IMR-90 (cell line): ENCODE results near the gene CTNNBIP1. TPM values are rescaled to one million over a fixed set of nuclear protein-coding genes. Genes with fewer than 3 reads are reported as not detected.
A peak's percentile ranks its signal among the peaks of the same experiment; 100 is the strongest.

ENCODE experiments used
- ATAC-seq: fragments of 200-7000 bp; cut with Tn5 transposase; 2 replicates; pipeline ENCODE4 v1.9.1; 2020; ENCODE audit warnings: low read depth, mild to moderate bottlenecking, moderate library complexity
- BruUV-seq: library from RNA; stranded (reverse); fragments of 400-500 nt; replicated peaks from 2 replicates; lab custom pipeline; 2021; lab: Mats Ljungman, UMichigan
- CTCF ChIA-PET: fragments of 300-600 bp; formaldehyde crosslinking; extraction: SDS; loops from one replicate; lab custom pipeline; 2021; ENCODE audit warnings: antibody characterized with exemption; lab: Yijun Ruan, JAX
- POLR2A ChIA-PET: fragments of 300-600 bp; sonication (Branson Sonifier 250); formaldehyde crosslinking; loops from one replicate; lab custom pipeline; 2022; ENCODE audit warnings: antibody characterized with exemption; ENCODE audit not compliant: unreplicated experiment; lab: Charles Lee
- DNase-seq: peaks from one replicate; pipeline ENCODE4 v3.0.0; 2013
- H2AFZ ChIP-seq: replicated peaks from 2 replicates; pipeline ENCODE3; 2013; ENCODE audit warnings: low read length, mild to moderate bottlenecking; ENCODE audit not compliant: poor library complexity
- H2AK5ac ChIP-seq: 2 replicates; pipeline ENCODE4 v1.6.1; 2013; ENCODE audit warnings: low read depth, low read length, inconsistent platforms
- H2AK9ac ChIP-seq: replicated peaks from 2 replicates; pipeline ENCODE3; 2013; ENCODE audit warnings: mild to moderate bottlenecking, low read depth, low read length, moderate library complexity; ENCODE audit not compliant: poor library complexity
- H2BK120ac ChIP-seq: 2 replicates; pipeline ENCODE4 v1.6.1; 2013; ENCODE audit warnings: low read depth, low read length, inconsistent platforms
- H2BK15ac ChIP-seq: 3 replicates; pipeline ENCODE4 v1.6.1; 2013; ENCODE audit warnings: low read depth, low read length, inconsistent platforms
- H2BK20ac ChIP-seq: 2 replicates; pipeline ENCODE4 v1.6.1; 2013; ENCODE audit warnings: low read depth, mild to moderate bottlenecking, inconsistent platforms, low read length, moderate library complexity
- H2BK5ac ChIP-seq: 2 replicates; pipeline ENCODE4 v1.6.1; 2013; ENCODE audit warnings: mild to moderate bottlenecking, low read depth, low read length, inconsistent platforms; ENCODE audit not compliant: poor library complexity, severe bottlenecking
- H3K14ac ChIP-seq: replicated peaks from 2 replicates; pipeline ENCODE4 v1.6.1; 2013; ENCODE audit warnings: low read depth, low read length, inconsistent platforms
- H3K18ac ChIP-seq: 2 replicates; pipeline ENCODE4 v1.6.1; 2013; ENCODE audit warnings: low read depth, low read length, control low read depth
- H3K23ac ChIP-seq: 2 replicates; pipeline ENCODE4 v1.6.1; 2013; ENCODE audit warnings: low read depth, low read length, inconsistent platforms
- H3K27ac ChIP-seq: 2 replicates; pipeline ENCODE4 v1.5.1; 2013; ENCODE audit warnings: mild to moderate bottlenecking, control low read depth, low read length; ENCODE audit not compliant: insufficient read depth
- H3K27me3 ChIP-seq: 2 replicates; pipeline ENCODE4 v1.6.1; 2013; ENCODE audit warnings: low read length; ENCODE audit not compliant: control insufficient read depth, insufficient read depth
- H3K36me3 ChIP-seq: 2 replicates; pipeline ENCODE4 v1.6.1; 2013; ENCODE audit warnings: low read length, mixed read lengths; ENCODE audit not compliant: control insufficient read depth, insufficient read depth
- H3K4ac ChIP-seq: 2 replicates; pipeline ENCODE4 v1.6.1; 2013; ENCODE audit warnings: low read depth, low read length, inconsistent platforms
- H3K4me1 ChIP-seq: 2 replicates; pipeline ENCODE4 v1.6.1; 2013; ENCODE audit warnings: low read length, mixed read lengths; ENCODE audit not compliant: control insufficient read depth, insufficient read depth
- H3K4me2 ChIP-seq: 2 replicates; pipeline ENCODE4 v1.6.1; 2013; ENCODE audit warnings: low read depth, mild to moderate bottlenecking, control low read depth, low read length, moderate library complexity
- H3K4me3 ChIP-seq: 2 replicates; pipeline ENCODE4 v1.5.1; 2013; ENCODE audit warnings: low read depth, mild to moderate bottlenecking, control low read depth, low read length, moderate library complexity; ENCODE audit not compliant: insufficient read depth
- H3K56ac ChIP-seq: 2 replicates; pipeline ENCODE4 v1.6.1; 2013; ENCODE audit warnings: low read length, inconsistent platforms; ENCODE audit not compliant: insufficient read depth; ENCODE audit errors: extremely low read depth
- H3K79me1 ChIP-seq, 2 experiments: 2 replicates each; pipeline ENCODE4 v1.6.1; 2013; ENCODE audit warnings: low read length in 2 of 2, inconsistent platforms in 1 of 2, low read depth in 1 of 2
- H3K9ac ChIP-seq: 2 replicates; pipeline ENCODE4 v1.6.1; 2013; ENCODE audit warnings: low read depth, low read length, control low read depth
- H3K9me1 ChIP-seq: 2 replicates; pipeline ENCODE4 v1.6.1; 2013; ENCODE audit warnings: low read length, inconsistent platforms; ENCODE audit not compliant: insufficient read depth
- H3K9me3 ChIP-seq: 2 replicates; pipeline ENCODE4 v1.6.1; 2013; ENCODE audit warnings: low read length; ENCODE audit not compliant: control insufficient read depth, insufficient read depth
- H4K20me1 ChIP-seq: 2 replicates; pipeline ENCODE4 v1.6.1; 2013; ENCODE audit warnings: low read length, inconsistent platforms; ENCODE audit not compliant: insufficient read depth
- H4K5ac ChIP-seq: 2 replicates; pipeline ENCODE4 v1.6.1; 2013; ENCODE audit warnings: mild to moderate bottlenecking, low read depth, low read length, control low read depth
- H4K8ac ChIP-seq, 2 experiments: 2 replicates each; pipeline ENCODE4 v1.6.1; 2013; ENCODE audit warnings: low read depth in 2 of 2, low read length in 2 of 2, control low read depth in 1 of 2, inconsistent platforms in 1 of 2
- H4K91ac ChIP-seq: 2 replicates; pipeline ENCODE4 v1.6.1; 2013; ENCODE audit warnings: low read depth, low read length, inconsistent platforms; ENCODE audit not compliant: insufficient read depth
- CEBPB ChIP-seq: IDR thresholded peaks from 2 replicates; pipeline ENCODE4 v1.6.1; 2012; ENCODE audit warnings: low read depth, low read length, improper control_type of control experiment
- FOS ChIP-seq: fragments of 150-350 bp; IDR thresholded peaks from 2 replicates; pipeline ENCODE4 v1.6.1; 2016; ENCODE audit warnings: low read depth, low read length
- MAFK ChIP-seq: IDR thresholded peaks from 2 replicates; pipeline ENCODE4 v1.6.1; 2012; ENCODE audit warnings: low read depth, low read length, improper control_type of control experiment
- MAZ ChIP-seq: IDR thresholded peaks from 2 replicates; pipeline ENCODE4 v1.6.1; 2012; ENCODE audit warnings: low read depth, mild to moderate bottlenecking, low read length, improper control_type of control experiment, moderate library complexity, borderline replicate concordance
- MXI1 ChIP-seq: IDR thresholded peaks from 2 replicates; pipeline ENCODE4 v1.6.1; 2012; ENCODE audit warnings: low read depth, mild to moderate bottlenecking, low read length, moderate library complexity, borderline replicate concordance
- NFE2L2 ChIP-seq: fragments of 150-350 bp; IDR thresholded peaks from 2 replicates; pipeline ENCODE4 v1.6.1; 2016; ENCODE audit warnings: low read depth, mild to moderate bottlenecking, low read length
- POLR2A ChIP-seq: IDR thresholded peaks from 2 replicates; pipeline ENCODE4 v1.6.1; 2012; ENCODE audit warnings: mild to moderate bottlenecking, low read depth, low read length
- RAD21 ChIP-seq: IDR thresholded peaks from 2 replicates; pipeline ENCODE4 v1.6.1; 2012; ENCODE audit warnings: low read length, improper control_type of control experiment
- SMC3 ChIP-seq: fragments of 150-350 bp; IDR thresholded peaks from 2 replicates; pipeline ENCODE4 v1.6.1; 2016; ENCODE audit warnings: low read depth, mild to moderate bottlenecking, antibody characterized with exemption, low read length, moderate library complexity
- WGBS, 2 experiments: methylation state at CpG; one replicate each; pipeline versions ENCODE4 v1.1.5 to v1.1.7; 2013; ENCODE audit warnings: missing lambda C conversion rate in 2 of 2; ENCODE audit not compliant: insufficient read length in 1 of 2; ENCODE audit errors: extremely low coverage in 2 of 2; 5-methylcytosine and 5-hydroxymethylcytosine counted together
- dilution Hi-C: fragments of 300-500 bp; cut with HindIII; formaldehyde crosslinking; loops from one replicate; pipeline ENCODE4 v1.14.3; 2018; ENCODE audit warnings: low sequenced_read_pairs; ENCODE audit not compliant: unreplicated experiment
- in situ Hi-C: fragments of 300-500 bp; cut with MboI; formaldehyde crosslinking; loops from 3 replicates; pipeline ENCODE4 v1.14.3; 2019; ENCODE audit warnings: low sequenced_read_pairs, inconsistent platforms, mixed read lengths
- intact Hi-C: fragments of 100-400 bp; cut with micrococcal nuclease; formaldehyde crosslinking; loops from 2 replicates; pipeline ENCODE4 v1.10.0; 2022
- polyA plus RNA-seq, 3 experiments: library from polyadenylated mRNA; depleted of rRNA; stranded (reverse); fragments of >200 nt; gene quantifications; 2 replicates each; pipeline ENCODE4 v1.2.3, GENCODE V29; 2012; ENCODE audit warnings: low replicate concordance in 1 of 3
- total RNA-seq: library from RNA; depleted of rRNA; stranded (reverse); fragments of >200 nt; gene quantifications from 2 replicates; pipeline ENCODE4 v1.2.3, GENCODE V29; 2012
- TF ChIP-seq, protein P1 (sequence below): conservative IDR thresholded peaks from 2 replicates; pipeline ENCODE4 v1.5.1; 2012; ENCODE audit warnings: mild to moderate bottlenecking, low read depth, low read length, improper control_type of control experiment
- TF ChIP-seq, protein P2 (sequence below): fragments of 150-350 bp; IDR thresholded peaks from 2 replicates; pipeline ENCODE4 v1.6.1; 2016; ENCODE audit warnings: low read depth, mild to moderate bottlenecking, low read length, moderate library complexity, borderline replicate concordance

CTNNBIP1 gene
- total and polyA plus RNA-seq, 2 of the 4 experiments (the other 2 are of a cell fraction), result 24.7 to 28.5 TPM

GRCh38 chr1:9867408-9868243, 42.4 kb downstream of the CTNNBIP1 start:
- Histone ChIP-seq H3K27me3 (no peaks in the 10 kb centered on the region), H2BK5ac (no peak overlapping the region), H2BK20ac (no peak overlapping the region), H2BK120ac (no peak overlapping the region), H3K79me1 (no peaks in the 10 kb centered on the region; a peak in 1 of 4 replicates), H4K20me1 (0 out of 2 replicates have a peak, but pooled peaks cover 4% of the 10 kb centered on the region), H2AK9ac (no peak overlapping the region), H3K27ac (no peak overlapping the region), H4K5ac (no peak overlapping the region), H3K36me3 (peaks cover 11% of the 10 kb centered on the region; the same call in 1 of the 2 replicates), H3K9ac (no peak overlapping the region), H4K8ac (no peak overlapping the region), H3K9me1 (no peaks in the 10 kb centered on the region), H2AK5ac (no peak overlapping the region), H3K4me2 (no peak overlapping the region), H3K23ac (no peak overlapping the region), H4K91ac (no peak overlapping the region), H3K9me3 (no peaks in the 10 kb centered on the region), H3K4me3 (no peak overlapping the region), H2BK15ac (no peak overlapping the region), H3K14ac (no peak overlapping the region), H3K4me1 (peaks cover 2% of the 10 kb centered on the region), H2AFZ (no peak overlapping the region), H3K4ac (no peak overlapping the region), H3K18ac (no peak overlapping the region), H3K56ac (no peak overlapping the region)
- in situ Hi-C loops, result loop anchor here (5.0 to 10.0 kb wide), 3 partner anchors 80 to 235 kb away; no protein-coding TSS in a partner anchor
- 33% methylated on average over 3 of the region's 15 CpGs; no CpG with 5 or more reads in 1 of the 2 experiments for WGBS, 2 experiments
- BruUV-seq, result no TSS peak
- intact Hi-C loops, result loop anchor here (1.0 kb wide), 4 partner anchors 83 to 240 kb away; no protein-coding TSS in a partner anchor
- TF ChIP-seq NFE2L2 (no peak), MAFK (no peak), MXI1 (0 out of 2 replicates have a peak, but pooled peaks have one; percentile 8), CEBPB (no peak), POLR2A (peak; percentile 61), RAD21 (peak; percentile 99), SMC3 (peak; percentile 92), MAZ (peak; percentile 57; the same call in 1 of the 2 replicates), FOS (no peak)
- TF ChIP-seq, protein P1, sequence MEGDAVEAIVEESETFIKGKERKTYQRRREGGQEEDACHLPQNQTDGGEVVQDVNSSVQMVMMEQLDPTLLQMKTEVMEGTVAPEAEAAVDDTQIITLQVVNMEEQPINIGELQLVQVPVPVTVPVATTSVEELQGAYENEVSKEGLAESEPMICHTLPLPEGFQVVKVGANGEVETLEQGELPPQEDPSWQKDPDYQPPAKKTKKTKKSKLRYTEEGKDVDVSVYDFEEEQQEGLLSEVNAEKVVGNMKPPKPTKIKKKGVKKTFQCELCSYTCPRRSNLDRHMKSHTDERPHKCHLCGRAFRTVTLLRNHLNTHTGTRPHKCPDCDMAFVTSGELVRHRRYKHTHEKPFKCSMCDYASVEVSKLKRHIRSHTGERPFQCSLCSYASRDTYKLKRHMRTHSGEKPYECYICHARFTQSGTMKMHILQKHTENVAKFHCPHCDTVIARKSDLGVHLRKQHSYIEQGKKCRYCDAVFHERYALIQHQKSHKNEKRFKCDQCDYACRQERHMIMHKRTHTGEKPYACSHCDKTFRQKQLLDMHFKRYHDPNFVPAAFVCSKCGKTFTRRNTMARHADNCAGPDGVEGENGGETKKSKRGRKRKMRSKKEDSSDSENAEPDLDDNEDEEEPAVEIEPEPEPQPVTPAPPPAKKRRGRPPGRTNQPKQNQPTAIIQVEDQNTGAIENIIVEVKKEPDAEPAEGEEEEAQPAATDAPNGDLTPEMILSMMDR, result peak; percentile 97
- TF ChIP-seq, protein P2, sequence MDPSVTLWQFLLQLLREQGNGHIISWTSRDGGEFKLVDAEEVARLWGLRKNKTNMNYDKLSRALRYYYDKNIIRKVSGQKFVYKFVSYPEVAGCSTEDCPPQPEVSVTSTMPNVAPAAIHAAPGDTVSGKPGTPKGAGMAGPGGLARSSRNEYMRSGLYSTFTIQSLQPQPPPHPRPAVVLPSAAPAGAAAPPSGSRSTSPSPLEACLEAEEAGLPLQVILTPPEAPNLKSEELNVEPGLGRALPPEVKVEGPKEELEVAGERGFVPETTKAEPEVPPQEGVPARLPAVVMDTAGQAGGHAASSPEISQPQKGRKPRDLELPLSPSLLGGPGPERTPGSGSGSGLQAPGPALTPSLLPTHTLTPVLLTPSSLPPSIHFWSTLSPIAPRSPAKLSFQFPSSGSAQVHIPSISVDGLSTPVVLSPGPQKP, result no peak
- ATAC-seq, result peak; percentile 98
- POLR2A ChIA-PET, result no interaction called here
- DNase-seq, result peak; percentile 57
- CTCF ChIA-PET, result interaction anchor here (1.0 kb wide), 1 partner anchor 241 kb away, joined by 3 read pairs; no protein-coding TSS in a partner anchor
- dilution Hi-C loops, result no loop called here
